Liver (tissue), 9 donors: ENCODE results near the gene C10orf53. TPM values are rescaled to one million over a fixed set of nuclear protein-coding genes. Genes with fewer than 3 reads are reported as not detected.

Experiments used
- DNase-seq: peaks from one replicate; pipeline ENCODE4 v3.0.0-alpha.2; 2017; ENCODE audit warnings: low spot score
- H3K27ac ChIP-seq, 2 donors: one replicate each; pipeline ENCODE4 v1.7.0; 2013; ENCODE audit warnings: inconsistent platforms in 2 of 2, low read length in 2 of 2, control low read depth in 1 of 2, low read depth in 1 of 2, mild to moderate bottlenecking in 1 of 2
- H3K27me3 ChIP-seq, 4 donors: one replicate each; pipeline versions ENCODE4 v1.6.1 to v1.7.0; 2013; ENCODE audit warnings: low read length in 3 of 4, inconsistent platforms in 1 of 4, mild to moderate bottlenecking in 1 of 4, moderate library complexity in 1 of 4; ENCODE audit not compliant: control insufficient read depth in 4 of 4, insufficient read depth in 4 of 4
- H3K36me3 ChIP-seq, 4 donors: one replicate each; pipeline versions ENCODE4 v1.6.1 to v1.7.0; 2013; ENCODE audit warnings: low read length in 3 of 4, mild to moderate bottlenecking in 3 of 4, low read depth in 1 of 4, moderate library complexity in 1 of 4; ENCODE audit not compliant: control insufficient read depth in 4 of 4, insufficient read depth in 3 of 4
- H3K4me1 ChIP-seq, 4 donors: one replicate each; pipeline versions ENCODE4 v1.6.1 to v1.7.0; 2013; ENCODE audit warnings: low read length in 3 of 4, mild to moderate bottlenecking in 3 of 4, moderate library complexity in 1 of 4; ENCODE audit not compliant: control insufficient read depth in 4 of 4, insufficient read depth in 4 of 4
- H3K4me3 ChIP-seq, 3 donors: one replicate each; pipeline versions ENCODE4 v1.6.1 to v1.7.0; 2013; ENCODE audit warnings: low read length in 3 of 3, control low read depth in 1 of 3, low read depth in 1 of 3, mild to moderate bottlenecking in 1 of 3
- H3K9ac ChIP-seq, 2 donors: one replicate each; pipeline ENCODE4 v1.7.0; 2013; ENCODE audit warnings: low read length in 2 of 2, mild to moderate bottlenecking in 2 of 2, moderate library complexity in 2 of 2, control low read depth in 1 of 2, low read depth in 1 of 2
- H3K9me3 ChIP-seq, 4 donors: one replicate each; pipeline versions ENCODE4 v1.6.1 to v1.7.0; 2013; ENCODE audit warnings: low read length in 3 of 4; ENCODE audit not compliant: control insufficient read depth in 4 of 4
- ATF3 ChIP-seq: IDR thresholded peaks from 2 replicates; pipeline ENCODE4 v1.6.1; 2016; ENCODE audit warnings: antibody characterized with exemption
- CTCF ChIP-seq: fragments of 150-350 bp; IDR thresholded peaks from 2 replicates; pipeline ENCODE4 v1.5.1; 2017; ENCODE audit warnings: improper control_type of control experiment, low read depth, low read length; ENCODE audit not compliant: missing input control
- EGR1 ChIP-seq, 2 donors: IDR thresholded peaks; 2 replicates each; pipeline ENCODE4 v1.6.1; 2016 to 2018; ENCODE audit warnings: antibody characterized with exemption in 2 of 2, low read depth in 2 of 2
- FOXA1 ChIP-seq: IDR thresholded peaks from 2 replicates; pipeline ENCODE4 v1.6.1; 2016; ENCODE audit warnings: antibody characterized with exemption
- FOXA2 ChIP-seq: IDR thresholded peaks from 2 replicates; pipeline ENCODE4 v1.6.1; 2016; ENCODE audit warnings: antibody characterized with exemption
- GABPA ChIP-seq, 2 donors: IDR thresholded peaks in 1 of 2; conservative IDR thresholded peaks in 1 of 2; 2 replicates each; pipeline ENCODE4 v1.6.1; 2016; ENCODE audit warnings: antibody characterized with exemption in 2 of 2, mild to moderate bottlenecking in 1 of 2, moderate library complexity in 1 of 2
- HNF4A ChIP-seq, 2 donors: conservative IDR thresholded peaks; 2 replicates each; pipeline ENCODE4 v1.6.1; 2016; ENCODE audit warnings: antibody characterized with exemption in 2 of 2, mild to moderate bottlenecking in 2 of 2
- HNF4G ChIP-seq: IDR thresholded peaks from 2 replicates; pipeline ENCODE4 v1.6.1; 2016; ENCODE audit warnings: antibody characterized with exemption
- JUND ChIP-seq, 2 donors: IDR thresholded peaks; 2 replicates each; pipeline ENCODE4 v1.6.1; 2016; ENCODE audit warnings: antibody characterized with exemption in 2 of 2
- NR2F2 ChIP-seq: IDR thresholded peaks from 2 replicates; pipeline ENCODE4 v1.6.1; 2016; ENCODE audit warnings: antibody characterized with exemption
- RAD21 ChIP-seq, 2 donors: IDR thresholded peaks; 2 replicates each; pipeline ENCODE4 v1.6.1; 2016; ENCODE audit warnings: antibody characterized with exemption in 2 of 2, mild to moderate bottlenecking in 2 of 2
- REST ChIP-seq: IDR thresholded peaks from 2 replicates; pipeline ENCODE4 v1.6.1; 2016; ENCODE audit warnings: antibody characterized with exemption, mild to moderate bottlenecking
- RXRA ChIP-seq, 2 donors: IDR thresholded peaks; 2 replicates each; pipeline ENCODE4 v1.6.1; 2017 to 2018; ENCODE audit warnings: antibody characterized with exemption in 2 of 2, mild to moderate bottlenecking in 1 of 2
- SP1 ChIP-seq: IDR thresholded peaks from 2 replicates; pipeline ENCODE4 v1.6.1; 2018; ENCODE audit warnings: antibody characterized with exemption, mild to moderate bottlenecking
- TAF1 ChIP-seq: conservative IDR thresholded peaks from 2 replicates; pipeline ENCODE4 v1.6.1; 2016; ENCODE audit warnings: antibody characterized with exemption, mild to moderate bottlenecking
- YY1 ChIP-seq: IDR thresholded peaks from 2 replicates; pipeline ENCODE4 v1.6.1; 2016; ENCODE audit warnings: antibody characterized with exemption, mild to moderate bottlenecking
- ZBTB33 ChIP-seq: IDR thresholded peaks from 2 replicates; pipeline ENCODE4 v1.6.1; 2016; ENCODE audit warnings: antibody characterized with exemption
- WGBS: extraction: QIAGEN DNeasy Blood & Tissue Kit; methylation state at CpG from one replicate; pipeline ENCODE4 v1.1.7; 2013; 5-methylcytosine and 5-hydroxymethylcytosine counted together
- polyA plus RNA-seq, 2 donors: library from polyadenylated mRNA; stranded (reverse) in 1 of 2; unstranded in 1 of 2; fragments of 200-250 nt in 1 of 2; fragments of >200 nt in 1 of 2; fragmentation: Nextera tagmentation in 1 of 2; extraction: Ambion mirVana in 1 of 2; gene quantifications; one replicate each; pipeline versions ENCODE4 v1.2.1 to v1.2.3, GENCODE V29; 2013 to 2015
- total RNA-seq, 2 donors: library from RNA; depleted of rRNA; stranded (reverse); fragments of >200 nt; gene quantifications; one replicate each; pipeline ENCODE4 v1.2.3, GENCODE V29; 2014
- donor health status: healthy.
- donor health status: healthy.
- donor health status: healthy.
- donor health status: healthy.
- donor health status: healthy.

Gene C10orf53
- total and polyA plus RNA-seq, 4 donors, result not detected

GRCh38 chr10:49744091-49744685, 64.7 kb downstream of the C10orf53 start:
- no peaks in the 10 kb centered on the region for H3K9me3 ChIP-seq
- H3K27ac ChIP-seq, result no peak overlapping the region
- H3K9ac ChIP-seq, result no peak overlapping the region
- H3K27me3 ChIP-seq, result no peaks in the 10 kb centered on the region
- no peaks in the 10 kb centered on the region for H3K4me1 ChIP-seq
- peaks cover 19 to 85% (median 38%) of the 10 kb centered on the region in 4 donors for H3K36me3 ChIP-seq
- H3K4me3 ChIP-seq, result no peak overlapping the region
- TF ChIP-seq RAD21 (IDR thresholded peaks at IDR 0.05) (no peak), HNF4A (conservative IDR thresholded peaks at IDR 0.05) (no peak), GABPA (IDR thresholded peaks at IDR 0.05 in 1 of 2, conservative IDR thresholded peaks at IDR 0.05 in 1 of 2) (no peak), TAF1 (no peak), FOXA1 (no peak), REST (no peak), FOXA2 (no peak), ATF3 (no peak), EGR1 (IDR thresholded peaks at IDR 0.05; ENCODE audit: low read depth in 2 of 2) (no peak), CTCF (no peak)
- WGBS, result 91% methylated on average over 6 of the region's 6 CpGs
- DNase-seq, result no peak

GRCh38 chr10:49744924-49745605, 65.6 kb downstream of the C10orf53 start:
- no peak overlapping the region for H3K27ac ChIP-seq
- no peaks in the 10 kb centered on the region for H3K9me3 ChIP-seq
- no peaks in the 10 kb centered on the region for H3K4me1 ChIP-seq
- 92% methylated on average over 13 of the region's 13 CpGs for WGBS
- no peak for DNase-seq
- H3K27me3 ChIP-seq, result no peaks in the 10 kb centered on the region
- H3K9ac ChIP-seq, result no peak overlapping the region
- TF ChIP-seq SP1 (no peak), GABPA (IDR thresholded peaks at IDR 0.05 in 1 of 2, conservative IDR thresholded peaks at IDR 0.05 in 1 of 2) (no peak), RAD21 (IDR thresholded peaks at IDR 0.05) (no peak), FOXA1 (no peak), HNF4A (conservative IDR thresholded peaks at IDR 0.05) (no peak), ATF3 (no peak), YY1 (no peak), TAF1 (no peak), RXRA (IDR thresholded peaks at IDR 0.05) (no peak), NR2F2 (no peak), FOXA2 (no peak), ZBTB33 (no peak), CTCF (no peak), JUND (IDR thresholded peaks at IDR 0.05) (no peak), HNF4G (no peak)
- H3K4me3 ChIP-seq, result no peak overlapping the region
- peaks cover 23 to 81% (median 39%) of the 10 kb centered on the region in 4 donors for H3K36me3 ChIP-seq
